PC-9 (cell line): ENCODE measurements around the gene GATAD1.

ENCODE experiments used
- CTCF ChIP-seq: fragments of 200-600 bp; sonication (generic); conservative IDR thresholded peaks from 2 replicates; pipeline ENCODE4 v1.6.1; 2017; ENCODE audit warnings: mixed run types, antibody characterized with exemption, mild to moderate bottlenecking, moderate library complexity
- EZH2 ChIP-seq: fragments of 200-600 bp; sonication (generic); IDR thresholded peaks from 2 replicates; pipeline ENCODE4 v1.8.0; 2017; ENCODE audit warnings: antibody characterized with exemption, low read depth

- TF ChIP-seq CTCF (no peak; the same call in 1 of the 2 replicates), EZH2 (no peak)
These were observed 375 bp upstream of the GATAD1 start for GRCh38 chr7:92446869-92447344.
